Nephron (organoid): ENCODE results near the gene SMOC2.
"Not testable (repeated sequence)": the region's sequence is repeated elsewhere in the genome, so short reads cannot be mapped to it uniquely, and the experiment has no call there.

ENCODE experiments used
- H3K27ac Mint-ChIP-seq, 3 experiments: 2 replicates each; pipeline ENCODE4 v1.8.0; 2020; ENCODE audit warnings: mixed read lengths in 3 of 3, mild to moderate bottlenecking in 2 of 3, moderate library complexity in 1 of 3
- H3K27me3 Mint-ChIP-seq: 2 replicates; pipeline ENCODE4 v1.8.0; 2021; ENCODE audit warnings: low read depth, mild to moderate bottlenecking, moderate library complexity, mixed read lengths
- H3K36me3 Mint-ChIP-seq: 2 replicates; pipeline ENCODE4 v1.8.0; 2020; ENCODE audit warnings: low read depth, mixed read lengths
- H3K4me1 Mint-ChIP-seq: 2 replicates; pipeline ENCODE4 v1.8.0; 2020; ENCODE audit warnings: mixed read lengths
- H3K4me3 Mint-ChIP-seq, 3 experiments: 2 replicates each; pipeline ENCODE4 v1.8.0; 2020; ENCODE audit warnings: mild to moderate bottlenecking in 3 of 3, mixed read lengths in 3 of 3, moderate library complexity in 2 of 3
- H3K9me3 Mint-ChIP-seq: 2 replicates; pipeline ENCODE4 v1.8.0; 2020; ENCODE audit warnings: mixed read lengths
- TF ChIP-seq, protein P1 (sequence below), 3 experiments: fragments of 200-600 bp; sonication (generic); IDR thresholded peaks; one replicate each; pipeline ENCODE4 v1.5.0; 2021; ENCODE audit warnings: antibody characterized with exemption in 3 of 3; ENCODE audit not compliant: unreplicated experiment in 3 of 3

SMOC2 gene

DNA sequence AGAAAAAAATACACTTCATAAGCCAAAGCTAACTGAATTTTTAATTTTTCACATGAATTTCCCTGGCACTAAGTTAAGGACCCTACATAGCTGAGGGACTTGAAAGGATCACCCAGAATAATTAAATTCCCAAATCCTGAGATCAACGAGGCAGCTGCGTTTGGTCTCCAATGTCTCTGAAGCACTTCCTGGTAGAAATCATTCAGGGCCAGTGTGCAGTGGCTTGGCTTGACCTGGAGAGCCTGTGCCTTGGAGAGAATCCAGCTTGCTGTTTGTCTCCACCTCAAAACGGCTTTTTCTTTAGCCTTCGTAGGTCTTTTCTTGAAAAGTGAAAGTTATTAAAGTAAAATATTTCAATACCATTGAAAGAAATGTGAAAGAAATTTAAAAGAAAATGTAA lies 92.4 kb downstream of the SMOC2 start:
- Mint-ChIP-seq H3K4me3 (peak overlapping the region in 1 of 3 experiments; percentile 3), H3K9me3 (no peaks in the 10 kb centered on the region), H3K27me3 (peaks cover 12% of the 10 kb centered on the region), H3K4me1 (peaks cover 64% of the 10 kb centered on the region), H3K27ac (peak overlapping the region; percentile 64 to 79 (median 66)), H3K36me3 (no peaks in the 10 kb centered on the region)
- TF ChIP-seq, protein P1, sequence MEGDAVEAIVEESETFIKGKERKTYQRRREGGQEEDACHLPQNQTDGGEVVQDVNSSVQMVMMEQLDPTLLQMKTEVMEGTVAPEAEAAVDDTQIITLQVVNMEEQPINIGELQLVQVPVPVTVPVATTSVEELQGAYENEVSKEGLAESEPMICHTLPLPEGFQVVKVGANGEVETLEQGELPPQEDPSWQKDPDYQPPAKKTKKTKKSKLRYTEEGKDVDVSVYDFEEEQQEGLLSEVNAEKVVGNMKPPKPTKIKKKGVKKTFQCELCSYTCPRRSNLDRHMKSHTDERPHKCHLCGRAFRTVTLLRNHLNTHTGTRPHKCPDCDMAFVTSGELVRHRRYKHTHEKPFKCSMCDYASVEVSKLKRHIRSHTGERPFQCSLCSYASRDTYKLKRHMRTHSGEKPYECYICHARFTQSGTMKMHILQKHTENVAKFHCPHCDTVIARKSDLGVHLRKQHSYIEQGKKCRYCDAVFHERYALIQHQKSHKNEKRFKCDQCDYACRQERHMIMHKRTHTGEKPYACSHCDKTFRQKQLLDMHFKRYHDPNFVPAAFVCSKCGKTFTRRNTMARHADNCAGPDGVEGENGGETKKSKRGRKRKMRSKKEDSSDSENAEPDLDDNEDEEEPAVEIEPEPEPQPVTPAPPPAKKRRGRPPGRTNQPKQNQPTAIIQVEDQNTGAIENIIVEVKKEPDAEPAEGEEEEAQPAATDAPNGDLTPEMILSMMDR (IDR thresholded peaks at IDR 0.05; ENCODE audit: unreplicated experiment in 3 of 3) = no peak

DNA sequence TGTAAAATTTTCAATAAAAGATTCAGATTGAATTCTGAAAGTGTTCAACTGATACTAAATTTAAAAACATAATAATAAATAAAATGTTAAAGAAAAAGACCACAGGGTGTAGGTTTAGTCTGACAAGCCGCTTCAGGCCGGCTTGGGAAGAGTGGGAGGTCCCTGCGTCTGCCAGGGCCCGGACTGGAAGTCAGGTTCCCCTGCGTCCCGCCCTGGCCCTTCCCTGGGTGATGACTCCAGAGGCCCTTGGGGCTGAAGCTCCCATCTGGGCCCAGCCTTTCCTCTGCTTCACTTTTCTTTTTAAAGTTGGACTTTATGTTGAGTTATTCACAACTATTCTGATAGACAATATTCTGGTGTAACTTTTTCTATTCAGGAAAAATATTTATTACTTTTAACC lies 93.3 kb downstream of the SMOC2 start:
- Mint-ChIP-seq H3K4me3 (no peak overlapping the region), H3K4me1 (peaks cover 58% of the 10 kb centered on the region), H3K27me3 (peaks cover 7% of the 10 kb centered on the region), H3K27ac (no peak overlapping the region), H3K9me3 (no peaks in the 10 kb centered on the region), H3K36me3 (no peaks in the 10 kb centered on the region)
- TF ChIP-seq, protein P1 (IDR thresholded peaks at IDR 0.05; ENCODE audit: unreplicated experiment in 3 of 3) = no peak

DNA sequence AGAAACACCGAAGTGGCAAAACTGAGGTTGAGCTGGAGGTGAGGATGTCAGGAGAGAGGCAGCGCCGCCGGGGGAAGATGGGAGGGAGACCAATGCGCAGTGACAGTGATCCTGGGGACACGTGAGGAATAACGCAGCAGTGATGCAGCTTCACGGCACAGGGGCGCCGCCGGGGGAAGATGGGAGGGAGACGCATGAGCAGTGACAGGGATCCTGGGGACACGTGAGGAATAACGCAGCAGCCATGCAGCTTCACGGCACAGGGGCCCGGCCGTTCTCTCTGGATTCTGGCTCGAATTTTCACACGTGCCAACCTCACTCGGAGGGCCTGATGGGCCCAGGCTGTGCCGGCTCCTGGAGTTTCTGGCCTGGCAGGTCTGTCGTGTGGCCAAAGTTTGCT lies 94.7 kb downstream of the SMOC2 start:
- Mint-ChIP-seq H3K9me3 (no peaks in the 10 kb centered on the region), H3K4me1 (peaks cover 48% of the 10 kb centered on the region), H3K27me3 (peaks cover 14% of the 10 kb centered on the region), H3K4me3 (no peak overlapping the region), H3K36me3 (no peaks in the 10 kb centered on the region), H3K27ac (peak overlapping the region; percentile 7 to 34 (median 20))
- TF ChIP-seq, protein P1 (IDR thresholded peaks at IDR 0.05; ENCODE audit: unreplicated experiment in 3 of 3) = no peak

DNA sequence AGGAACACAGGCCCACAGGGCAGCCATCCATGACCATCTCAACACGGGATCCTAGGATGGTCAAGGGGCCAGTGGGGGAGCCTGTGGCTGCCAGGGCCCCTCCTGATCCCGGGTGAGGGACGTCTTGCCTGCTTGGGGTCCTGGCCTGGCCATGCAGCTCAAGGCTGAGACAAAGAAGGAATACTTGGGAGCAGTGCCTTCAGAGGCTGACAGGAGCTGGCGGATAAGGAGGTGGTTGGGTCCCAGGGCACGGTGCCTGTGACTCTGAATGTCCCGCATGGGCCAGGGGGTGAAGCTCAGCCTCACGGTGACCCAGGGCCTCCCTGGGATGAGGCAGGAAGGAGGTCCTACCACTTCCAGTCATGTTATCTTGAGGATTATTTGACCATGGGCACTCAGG lies 95.2 kb downstream of the SMOC2 start:
- peaks cover 51% of the 10 kb centered on the region for H3K4me1 Mint-ChIP-seq
- peak overlapping the region in 1 of 3 experiments; percentile 40 for H3K27ac Mint-ChIP-seq
- H3K27me3 Mint-ChIP-seq = peaks cover 9% of the 10 kb centered on the region
- no peak overlapping the region for H3K4me3 Mint-ChIP-seq
- H3K9me3 Mint-ChIP-seq = no peaks in the 10 kb centered on the region
- TF ChIP-seq, protein P1 (IDR thresholded peaks at IDR 0.05; ENCODE audit: unreplicated experiment in 3 of 3) = no peak
- no peaks in the 10 kb centered on the region for H3K36me3 Mint-ChIP-seq

DNA sequence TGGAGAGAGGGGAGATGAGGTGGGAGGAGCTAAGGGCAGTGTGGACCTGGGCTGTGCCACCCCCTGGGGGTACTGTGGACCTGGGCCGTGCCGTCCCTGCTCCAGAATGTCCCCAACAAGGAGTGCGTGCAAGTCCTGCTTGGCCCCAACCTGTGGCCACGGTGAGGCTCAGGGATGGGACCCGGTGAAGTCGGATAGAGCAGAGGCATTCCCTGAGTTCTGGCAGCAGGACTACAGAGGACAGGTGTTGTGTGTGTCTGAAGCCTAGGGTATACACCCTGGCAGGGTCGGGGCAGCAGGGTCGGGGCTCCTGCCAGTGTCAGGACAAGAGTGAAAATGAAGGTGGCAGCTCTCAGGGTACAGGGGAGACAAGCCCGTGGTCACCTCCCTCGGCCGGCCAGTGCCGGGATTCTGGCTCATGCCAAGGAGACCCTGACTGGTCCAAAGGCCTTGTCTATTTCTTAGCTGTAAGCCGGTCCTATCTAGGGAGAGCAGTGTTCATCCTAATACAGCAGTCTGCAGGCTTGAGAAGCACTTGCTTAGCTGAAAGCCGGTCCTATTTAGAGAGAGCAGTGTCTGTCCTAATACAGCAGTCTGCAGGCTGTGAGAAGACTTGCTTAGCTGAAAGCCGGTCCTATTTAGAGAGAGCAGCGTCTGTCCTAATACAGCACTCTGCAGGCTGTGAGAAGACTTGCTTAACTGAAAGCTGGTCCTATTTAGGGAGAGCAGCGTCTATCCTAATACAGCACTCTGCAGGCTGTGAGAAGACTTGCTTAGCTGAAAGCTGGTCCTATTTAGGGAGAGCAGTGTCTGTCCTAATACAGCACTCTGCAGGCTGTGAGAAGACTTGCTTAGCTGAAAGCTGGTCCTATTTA lies 95.9 kb downstream of the SMOC2 start:
- TF ChIP-seq, protein P1 (IDR thresholded peaks at IDR 0.05; ENCODE audit: unreplicated experiment in 3 of 3) = no peak
- Mint-ChIP-seq H3K27ac (peak overlapping the region; percentile 42 to 72 (median 59)), H3K4me1 (peaks cover 51% of the 10 kb centered on the region), H3K9me3 (no peaks in the 10 kb centered on the region), H3K4me3 (no peak overlapping the region), H3K36me3 (no peaks in the 10 kb centered on the region), H3K27me3 (peaks cover 7% of the 10 kb centered on the region)

DNA sequence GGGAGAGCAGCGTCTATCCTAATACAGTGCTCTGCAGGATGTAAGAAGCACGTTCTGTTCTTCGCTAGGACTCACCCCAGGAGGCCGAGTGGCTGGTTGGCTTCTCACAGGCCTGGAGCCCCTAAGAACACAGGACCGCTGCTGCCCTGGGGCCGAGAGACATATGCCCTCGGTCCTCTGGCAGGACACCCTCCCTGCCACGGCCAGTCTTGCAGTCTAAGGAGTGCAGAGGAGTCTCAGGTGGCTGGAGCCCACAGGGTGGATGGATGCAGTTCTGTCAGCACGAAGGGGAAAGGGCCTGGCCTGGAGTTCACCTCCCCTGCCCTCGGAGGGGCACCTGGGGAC lies 96.5 kb downstream of the SMOC2 start:
- peaks cover 7% of the 10 kb centered on the region for H3K27me3 Mint-ChIP-seq
- H3K4me1 Mint-ChIP-seq = peaks cover 54% of the 10 kb centered on the region
- H3K9me3 Mint-ChIP-seq = no peaks in the 10 kb centered on the region
- TF ChIP-seq, protein P1 (IDR thresholded peaks at IDR 0.05; ENCODE audit: unreplicated experiment in 3 of 3) = no peak
- peak overlapping the region; percentile 42 to 72 (median 59) for H3K27ac Mint-ChIP-seq
- H3K36me3 Mint-ChIP-seq = no peaks in the 10 kb centered on the region
- no peak overlapping the region for H3K4me3 Mint-ChIP-seq

DNA sequence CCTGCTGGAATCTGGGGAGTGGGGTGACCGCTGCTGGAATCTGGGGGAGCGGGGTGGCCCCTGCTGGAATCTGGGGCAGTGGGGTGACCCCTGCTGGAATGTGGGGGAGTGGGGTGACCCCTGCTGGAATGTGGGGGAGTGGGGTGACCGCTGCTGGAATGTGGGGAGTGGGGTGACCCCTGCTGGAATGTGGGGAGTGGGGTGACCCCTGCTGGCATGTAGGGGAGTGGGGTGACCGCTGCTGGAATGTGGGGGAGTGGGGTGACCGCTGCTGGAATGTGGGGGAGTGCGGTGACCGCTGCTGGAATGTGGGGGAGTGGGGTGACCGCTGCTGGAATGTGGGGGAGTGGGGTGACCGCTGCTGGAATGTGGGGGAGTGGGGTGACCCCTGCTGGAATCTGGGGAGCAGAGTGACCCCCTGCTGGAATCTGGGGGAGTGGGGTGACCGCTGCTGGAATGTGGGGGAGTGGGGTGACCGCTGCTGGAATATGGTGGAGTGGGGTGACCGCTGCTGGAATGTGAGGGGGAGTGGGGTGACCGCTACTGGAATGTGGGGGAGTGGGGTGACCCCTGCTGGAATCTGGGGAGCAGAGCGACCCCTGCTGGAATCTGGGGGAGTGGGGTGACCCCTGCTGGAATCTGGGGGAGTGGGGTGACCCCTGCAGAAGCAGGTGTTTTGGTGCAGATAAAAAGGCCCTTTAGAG lies 97.4 kb downstream of the SMOC2 start:
- H3K27me3 Mint-ChIP-seq, H3K4me3 Mint-ChIP-seq, H3K36me3 Mint-ChIP-seq, H3K9me3 Mint-ChIP-seq, H3K27ac Mint-ChIP-seq: not testable (repeated sequence)
- H3K4me1 Mint-ChIP-seq = peaks cover 50% of the 10 kb centered on the region
